SKM-1 (cell line): ENCODE measurements around the gene SZRD1.
A peak's percentile ranks its signal among the peaks of the same experiment; 100 is the strongest.

Experiments
- DNase-seq: peaks from one replicate; lab custom pipeline; 2025; ENCODE audit not compliant: unreplicated experiment; lab: John Stamatoyannopoulos, UW

Gene SZRD1

GRCh38 chr1:16436946-16437474 lies 70.0 kb downstream of the SZRD1 start, which contains the start of gene SPATA21:
Gene SPATA21 (minus strand): TSS chr1:16437424. CDS start chr1:16431371, 6,053 bp downstream.
- DNase-seq: no peak

GRCh38 chr1:16438516-16438915 lies 71.5 kb downstream of the SZRD1 start:
- DNase-seq: no peak

GRCh38 chr1:16438924-16439323 lies 71.9 kb downstream of the SZRD1 start:
- no peak for DNase-seq

GRCh38 chr1:16440131-16440469 lies 73.1 kb downstream of the SZRD1 start:
- DNase-seq: no peak

- peak; percentile 83 for DNase-seq
These were observed 73.6 kb downstream of the SZRD1 start, which contains the start of gene NECAP2 for GRCh38 chr1:16440470-16441281. Gene NECAP2 (plus strand): TSS chr1:16440724. CDS start chr1:16440762, 38 bp downstream.

GRCh38 chr1:16441282-16441665 lies 74.2 kb downstream of the SZRD1 start:
- no peak for DNase-seq

GRCh38 chr1:16442265-16442664 lies 75.2 kb downstream of the SZRD1 start:
- DNase-seq: no peak

GRCh38 chr1:16442941-16443340 lies 75.9 kb downstream of the SZRD1 start:
- no peak for DNase-seq

- no peak for DNase-seq
These were observed 77.1 kb downstream of the SZRD1 start for GRCh38 chr1:16443975-16444770.

GRCh38 chr1:16445052-16445451 lies 78.0 kb downstream of the SZRD1 start:
- DNase-seq: no peak

- DNase-seq: no peak
These were observed 79.1 kb downstream of the SZRD1 start for GRCh38 chr1:16446116-16446515.

GRCh38 chr1:16447641-16448040 lies 80.6 kb downstream of the SZRD1 start:
- no peak for DNase-seq
